ENCODE data around the gene PLEKHM2. TPM values are rescaled to one million over a fixed set of nuclear protein-coding genes. Genes with fewer than 3 reads are reported as not detected.

Gene PLEKHM2
- polyA plus RNA-seq, 1 experiment, result 24.4 TPM

DNA sequence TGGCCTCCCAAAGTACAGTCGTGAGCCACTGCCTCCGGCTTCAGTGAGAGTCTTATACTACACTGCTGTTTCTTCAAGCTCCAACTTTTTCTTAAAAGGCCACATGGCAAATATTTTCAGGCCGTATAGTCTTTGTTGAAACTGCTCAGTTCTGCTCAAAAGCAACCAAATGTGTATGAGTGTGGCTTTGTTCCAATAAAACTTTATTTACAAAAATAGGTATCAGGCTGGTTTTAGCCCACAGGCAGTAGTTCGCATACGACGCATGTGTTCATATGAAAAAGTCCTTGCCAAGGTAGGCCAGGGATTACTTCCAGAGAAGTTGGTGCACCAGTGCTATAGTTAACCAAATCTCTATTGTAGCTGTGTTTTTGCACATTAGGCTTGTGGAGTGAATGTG is 6.2 kb downstream of the PLEKHM2 start:
- H3K4me3 ChIP-seq (ENCODE audit: low read depth, low read length), result no peak overlapping the region
- no peaks in the 10 kb centered on the region for H3K9me3 ChIP-seq (ENCODE audit: control insufficient read depth, insufficient read depth, low read length)
- H3K27me3 ChIP-seq (ENCODE audit: control insufficient read depth, insufficient read depth, low read length), result no peaks in the 10 kb centered on the region
- TF ChIP-seq, protein P1, sequence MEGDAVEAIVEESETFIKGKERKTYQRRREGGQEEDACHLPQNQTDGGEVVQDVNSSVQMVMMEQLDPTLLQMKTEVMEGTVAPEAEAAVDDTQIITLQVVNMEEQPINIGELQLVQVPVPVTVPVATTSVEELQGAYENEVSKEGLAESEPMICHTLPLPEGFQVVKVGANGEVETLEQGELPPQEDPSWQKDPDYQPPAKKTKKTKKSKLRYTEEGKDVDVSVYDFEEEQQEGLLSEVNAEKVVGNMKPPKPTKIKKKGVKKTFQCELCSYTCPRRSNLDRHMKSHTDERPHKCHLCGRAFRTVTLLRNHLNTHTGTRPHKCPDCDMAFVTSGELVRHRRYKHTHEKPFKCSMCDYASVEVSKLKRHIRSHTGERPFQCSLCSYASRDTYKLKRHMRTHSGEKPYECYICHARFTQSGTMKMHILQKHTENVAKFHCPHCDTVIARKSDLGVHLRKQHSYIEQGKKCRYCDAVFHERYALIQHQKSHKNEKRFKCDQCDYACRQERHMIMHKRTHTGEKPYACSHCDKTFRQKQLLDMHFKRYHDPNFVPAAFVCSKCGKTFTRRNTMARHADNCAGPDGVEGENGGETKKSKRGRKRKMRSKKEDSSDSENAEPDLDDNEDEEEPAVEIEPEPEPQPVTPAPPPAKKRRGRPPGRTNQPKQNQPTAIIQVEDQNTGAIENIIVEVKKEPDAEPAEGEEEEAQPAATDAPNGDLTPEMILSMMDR (IDR thresholded peaks at IDR 0.05; ENCODE audit: low read depth, low read length), result no peak
- CTCF ChIA-PET, result no interaction called here
- H3K27ac ChIP-seq (ENCODE audit: low read depth, low read length), result no peak overlapping the region
- no peak for DNase-seq (ENCODE audit: low read depth, low spot score)
- POLR2A ChIA-PET, result no interaction called here

DNA sequence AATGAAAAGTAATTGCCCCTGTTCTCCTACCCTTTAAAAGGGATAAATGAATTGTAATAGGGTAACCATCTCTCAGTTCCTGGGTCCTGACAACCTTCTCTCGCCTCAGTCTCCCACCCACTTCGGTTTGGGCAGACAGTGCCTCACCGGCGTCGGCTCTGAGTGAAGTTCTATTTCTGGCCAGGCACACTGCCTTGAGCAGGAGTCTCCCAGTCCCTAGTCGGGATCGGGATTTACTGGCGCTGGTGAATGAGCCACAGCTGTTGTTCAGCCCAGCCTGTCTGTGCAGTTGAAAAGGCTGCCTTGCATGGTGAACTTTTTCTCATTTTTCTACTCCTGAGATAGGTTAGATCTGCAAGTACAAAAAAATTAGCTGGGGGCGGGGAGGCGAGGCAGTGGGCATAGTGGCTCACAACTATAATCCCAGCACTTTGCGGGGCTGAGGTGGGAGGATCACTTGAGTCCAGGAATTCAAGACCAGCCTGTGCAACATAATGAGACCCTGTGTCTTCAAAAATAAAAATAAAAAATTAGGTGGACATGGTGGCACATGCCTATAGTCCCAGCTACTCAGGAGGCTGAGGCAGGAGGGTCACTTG is 7.4 kb downstream of the PLEKHM2 start:
- peak overlapping the region; percentile 47 for H3K27ac ChIP-seq (ENCODE audit: low read depth, low read length)
- ChIA-PET POLR2A (interaction anchor here (1.0 kb wide), 1 partner anchor 10 kb away, joined by 6 read pairs; no protein-coding TSS in a partner anchor), CTCF (interaction anchor here (0.6 kb wide), 1 partner anchor 10 kb away, joined by 5 read pairs; no protein-coding TSS in a partner anchor)
- H3K27me3 ChIP-seq (ENCODE audit: control insufficient read depth, insufficient read depth, low read length), result no peaks in the 10 kb centered on the region
- H3K4me3 ChIP-seq (ENCODE audit: low read depth, low read length), result no peak overlapping the region
- no peaks in the 10 kb centered on the region for H3K9me3 ChIP-seq (ENCODE audit: control insufficient read depth, insufficient read depth, low read length)
- DNase-seq (ENCODE audit: low read depth, low spot score), result no peak
- TF ChIP-seq, protein P1 (IDR thresholded peaks at IDR 0.05; ENCODE audit: low read depth, low read length), result no peak

DNA sequence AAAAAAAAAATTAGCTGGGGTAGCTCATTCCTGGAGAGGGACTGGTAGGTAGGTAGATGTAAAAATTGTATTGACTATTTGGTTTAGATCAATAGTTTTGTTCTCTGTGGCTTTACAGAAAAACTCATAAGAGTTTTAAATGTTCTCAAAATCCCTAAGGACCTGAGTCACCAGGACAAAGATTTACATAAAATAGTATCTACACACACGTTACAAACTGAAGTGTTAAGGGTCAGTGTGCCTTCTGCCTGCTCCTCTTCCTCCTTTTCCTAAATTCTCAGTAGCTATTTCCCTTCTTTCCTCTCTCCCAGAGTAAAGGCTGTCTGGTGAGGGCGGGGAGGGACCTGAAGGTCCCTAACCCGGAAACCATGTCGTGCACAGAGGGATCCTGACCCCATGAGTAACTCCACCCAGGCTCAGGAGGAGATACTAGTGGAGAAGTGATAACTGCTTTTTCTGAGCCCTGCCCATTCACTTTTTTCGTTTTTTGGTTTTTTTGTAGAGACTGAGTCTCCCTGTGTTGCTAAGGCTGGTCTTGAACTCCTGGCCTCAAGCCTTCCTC is 8.1 kb downstream of the PLEKHM2 start:
- no peak overlapping the region for H3K4me3 ChIP-seq (ENCODE audit: low read depth, low read length)
- TF ChIP-seq, protein P1 (IDR thresholded peaks at IDR 0.05; ENCODE audit: low read depth, low read length), result no peak
- no peak for DNase-seq (ENCODE audit: low read depth, low spot score)
- POLR2A ChIA-PET, result interaction anchor here (1.0 kb wide), 1 partner anchor 11 kb away, joined by 6 read pairs; no protein-coding TSS in a partner anchor
- no peaks in the 10 kb centered on the region for H3K27me3 ChIP-seq (ENCODE audit: control insufficient read depth, insufficient read depth, low read length)
- no peak overlapping the region for H3K27ac ChIP-seq (ENCODE audit: low read depth, low read length)
- CTCF ChIA-PET, result no interaction called here
- no peaks in the 10 kb centered on the region for H3K9me3 ChIP-seq (ENCODE audit: control insufficient read depth, insufficient read depth, low read length)

DNA sequence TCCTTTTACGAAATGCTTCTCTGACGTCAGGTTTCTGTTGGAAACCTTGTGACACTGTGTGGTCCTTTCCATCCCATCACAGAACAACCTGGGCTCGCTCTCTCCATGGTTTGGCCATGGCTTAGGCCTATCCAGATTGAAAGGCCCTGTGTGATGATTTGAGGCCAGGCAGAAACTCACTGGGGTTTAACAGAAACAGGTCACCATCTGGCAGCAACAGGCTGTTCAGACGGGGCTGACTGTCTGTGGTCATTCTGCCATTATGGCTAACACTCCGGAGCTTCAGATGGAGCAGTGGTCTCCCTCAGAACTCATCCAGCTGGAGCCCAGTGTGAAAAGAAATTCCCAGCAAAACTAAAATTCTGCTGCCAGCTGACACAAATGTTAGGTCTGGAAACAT is 9.3 kb downstream of the PLEKHM2 start:
- Histone ChIP-seq H3K27me3 (ENCODE audit: control insufficient read depth, insufficient read depth, low read length) (no peaks in the 10 kb centered on the region), H3K27ac (ENCODE audit: low read depth, low read length) (no peak overlapping the region), H3K4me3 (ENCODE audit: low read depth, low read length) (no peak overlapping the region), H3K9me3 (ENCODE audit: control insufficient read depth, insufficient read depth, low read length) (no peaks in the 10 kb centered on the region)
- TF ChIP-seq, protein P1 (IDR thresholded peaks at IDR 0.05; ENCODE audit: low read depth, low read length), result no peak
- ChIA-PET POLR2A (interaction anchor here (0.7 kb wide), 1 partner anchor 9 kb away, joined by 4 read pairs; no protein-coding TSS in a partner anchor), CTCF (no interaction called here)
- DNase-seq (ENCODE audit: low read depth, low spot score), result no peak

DNA sequence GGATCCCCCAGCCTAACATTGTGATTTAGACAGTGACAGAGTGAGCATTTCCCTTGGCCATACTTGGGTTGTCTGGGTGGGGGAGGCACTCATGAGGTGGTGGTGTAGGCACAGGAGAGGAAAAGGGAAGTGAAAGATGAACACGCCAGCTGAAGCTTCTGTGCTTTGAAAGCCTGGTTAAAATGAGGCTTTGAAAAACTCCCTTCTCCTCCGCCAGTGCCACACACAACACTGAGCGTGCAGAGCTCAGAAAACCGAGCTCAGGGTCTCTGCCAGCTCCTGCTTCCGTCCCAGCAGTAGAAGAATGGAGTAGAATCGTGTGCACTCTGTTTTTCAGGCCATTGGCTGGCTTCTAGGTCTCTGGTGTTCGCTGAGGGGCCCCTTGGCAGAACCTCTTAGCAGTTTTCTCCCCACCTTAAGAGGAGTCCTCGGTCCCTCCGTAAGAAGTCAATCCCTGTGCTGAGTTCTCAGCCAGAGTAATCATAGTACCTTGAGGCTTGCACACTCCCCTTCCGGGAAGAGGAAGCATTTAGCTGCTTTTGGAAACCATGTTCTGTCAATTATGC is 12.9 kb downstream of the PLEKHM2 start:
- Histone ChIP-seq H3K27ac (ENCODE audit: low read depth, low read length) (no peak overlapping the region), H3K27me3 (ENCODE audit: control insufficient read depth, insufficient read depth, low read length) (no peaks in the 10 kb centered on the region), H3K9me3 (ENCODE audit: control insufficient read depth, insufficient read depth, low read length) (no peaks in the 10 kb centered on the region), H3K4me3 (ENCODE audit: low read depth, low read length) (no peak overlapping the region)
- POLR2A ChIA-PET, result no interaction called here
- CTCF ChIA-PET, result interaction anchor here (0.5 to 0.9 kb wide), 2 partner anchors 11 to 43 kb away, joined by 3 to 7 read pairs; no protein-coding TSS in a partner anchor
- TF ChIP-seq, protein P1 (IDR thresholded peaks at IDR 0.05; ENCODE audit: low read depth, low read length), result no peak
- DNase-seq (ENCODE audit: low read depth, low spot score), result no peak
